HepG2 (cell line): ENCODE data around the gene MARK2. TPM values are rescaled to one million over a fixed set of nuclear protein-coding genes. Genes with fewer than 3 reads are reported as not detected.
A peak's percentile ranks its signal among the peaks of the same experiment; 100 is the strongest.

ENCODE experiments used
- ATF1 ChIP-seq: IDR thresholded peaks from 2 replicates; pipeline ENCODE4 v1.6.1; 2016; ENCODE audit warnings: mild to moderate bottlenecking, control low read depth
- DNMT1 ChIP-seq: sonication (generic); formaldehyde crosslinking; IDR thresholded peaks from 2 replicates; pipeline ENCODE4 v1.5.1; 2020; ENCODE audit warnings: mild to moderate bottlenecking, missing genetic modification reagents
- EEA1 ChIP-seq: sonication (generic); formaldehyde crosslinking; IDR thresholded peaks from 2 replicates; pipeline ENCODE4 v1.5.1; 2020; ENCODE audit warnings: mild to moderate bottlenecking, missing genetic modification reagents, borderline replicate concordance
- FOXK1 ChIP-seq: sonication (generic); formaldehyde crosslinking; IDR thresholded peaks from 2 replicates; pipeline ENCODE4 v1.4.0; 2020; ENCODE audit warnings: low read depth, missing genetic modification reagents, borderline replicate concordance
- HNF4G ChIP-seq, 2 experiments: sonication (generic) in 1 of 2; formaldehyde crosslinking in 1 of 2; IDR thresholded peaks; 2 replicates each; pipeline versions ENCODE4 v1.4.0 to v1.6.1; 2011 to 2020; ENCODE audit warnings: borderline replicate concordance in 2 of 2, low read depth in 2 of 2, mild to moderate bottlenecking in 2 of 2, low read length in 1 of 2, missing genetic modification reagents in 1 of 2, moderate library complexity in 1 of 2
- HNRNPLL ChIP-seq: fragments of 200-400 bp; formaldehyde crosslinking; IDR thresholded peaks from 2 replicates; pipeline ENCODE4 v1.6.1; 2017; ENCODE audit warnings: mild to moderate bottlenecking, low read depth, low read length; ENCODE audit not compliant: poor library complexity, severe bottlenecking
- MXI1 ChIP-seq: IDR thresholded peaks from 3 replicates; pipeline ENCODE4 v1.6.1; 2012; ENCODE audit warnings: low read depth, low read length, inconsistent platforms, borderline replicate concordance
- SMYD3 ChIP-seq: sonication (generic); formaldehyde crosslinking; IDR thresholded peaks from 2 replicates; pipeline ENCODE4 v1.8.1; 2023; ENCODE audit warnings: mild to moderate bottlenecking, missing genetic modification reagents
- STAG1 ChIP-seq: sonication (generic); formaldehyde crosslinking; IDR thresholded peaks from 2 replicates; pipeline ENCODE4 v1.4.0; 2020; ENCODE audit warnings: missing genetic modification reagents
- THAP11 ChIP-seq: IDR thresholded peaks from 2 replicates; pipeline ENCODE4 v1.6.1; 2016; ENCODE audit warnings: missing biosample characterization, missing genetic modification reagents
- ZFP41 ChIP-seq: sonication (generic); formaldehyde crosslinking; IDR thresholded peaks from 2 replicates; pipeline ENCODE4 v1.4.0; 2020; ENCODE audit warnings: mild to moderate bottlenecking, missing genetic modification reagents, borderline replicate concordance
- ZFP62 ChIP-seq: sonication (generic); formaldehyde crosslinking; IDR thresholded peaks from 2 replicates; pipeline ENCODE4 v1.4.0; 2020; ENCODE audit warnings: missing genetic modification reagents
- ZKSCAN5 ChIP-seq: sonication (generic); formaldehyde crosslinking; IDR thresholded peaks from 2 replicates; pipeline ENCODE4 v1.5.1; 2020; ENCODE audit warnings: mild to moderate bottlenecking, missing genetic modification reagents
- ZNF282 ChIP-seq: fragments of 450-650 bp; IDR thresholded peaks from 2 replicates; pipeline ENCODE4 v1.6.1; 2018; ENCODE audit not compliant: partially characterized antibody
- ZNF292 ChIP-seq: sonication (generic); formaldehyde crosslinking; IDR thresholded peaks from 2 replicates; pipeline ENCODE4 v1.8.1; 2022; ENCODE audit warnings: mild to moderate bottlenecking, low read depth, missing genetic modification reagents, borderline replicate concordance
- ZNF441 ChIP-seq: sonication (generic); formaldehyde crosslinking; IDR thresholded peaks from 2 replicates; pipeline ENCODE4 v1.7.0; 2021; ENCODE audit warnings: missing genetic modification reagents, borderline replicate concordance
- ZNF724P ChIP-seq: sonication (generic); formaldehyde crosslinking; IDR thresholded peaks from 2 replicates; pipeline ENCODE4 v1.8.0; 2022; ENCODE audit warnings: missing genetic modification reagents, borderline replicate concordance
- ZNF766 ChIP-seq: sonication (generic); formaldehyde crosslinking; IDR thresholded peaks from 2 replicates; pipeline ENCODE4 v1.5.0; 2020; ENCODE audit warnings: missing genetic modification reagents, borderline replicate concordance
- polyA plus RNA-seq, 8 experiments: library from polyadenylated mRNA; depleted of rRNA in 3 of 8; stranded (reverse) in 7 of 8; unstranded in 1 of 8; fragments of >200 nt; fragmentation: Illumina TruSeq in 4 of 8; extraction: Trizol in 4 of 8; gene quantifications; 2 replicates each; pipeline versions ENCODE4 v1.2.1 to v1.2.3, GENCODE V29; 2011 to 2016; ENCODE audit warnings: low read depth in 4 of 8, missing spikeins in 1 of 8, mixed read lengths in 1 of 8; ENCODE audit not compliant: insufficient read depth in 1 of 8
- total RNA-seq, 5 experiments: library from RNA; depleted of rRNA; stranded (reverse); fragments of >200 nt; fragmentation: Illumina TruSeq; extraction: Trizol; gene quantifications; 2 replicates each; pipeline ENCODE4 v1.2.3, GENCODE V29; 2016; ENCODE audit warnings: low read depth in 1 of 5
- TF ChIP-seq, protein P1 (sequence below), 2 experiments: fragments of 450-650 bp in 1 of 2; sonication (generic) in 1 of 2; formaldehyde crosslinking; IDR thresholded peaks; 2 replicates each; pipeline versions ENCODE4 v1.5.0 to v1.8.0; 2020 to 2022; ENCODE audit warnings: mild to moderate bottlenecking in 1 of 2, missing genetic modification reagents in 1 of 2
- TF ChIP-seq, protein P2 (sequence below): sonication (generic); formaldehyde crosslinking; IDR thresholded peaks from 2 replicates; pipeline ENCODE4 v1.4.0; 2020; ENCODE audit warnings: mild to moderate bottlenecking, missing genetic modification reagents
- TF ChIP-seq, protein P3 (sequence below): sonication (generic); formaldehyde crosslinking; IDR thresholded peaks from 2 replicates; pipeline ENCODE4 v1.9.0; 2021; ENCODE audit warnings: missing genetic modification reagents, mild to moderate bottlenecking, borderline replicate concordance
- TF ChIP-seq, protein P4 (sequence below): sonication (generic); formaldehyde crosslinking; IDR thresholded peaks from 2 replicates; pipeline ENCODE4 v1.5.0; 2020; ENCODE audit warnings: missing genetic modification reagents
- TF ChIP-seq, protein P5 (sequence below): IDR thresholded peaks from 2 replicates; pipeline ENCODE4 v1.6.1; 2016; ENCODE audit warnings: low read depth

The MARK2 gene
- total and polyA plus RNA-seq, 2 of the 13 experiments (the other 11 are each of a cell fraction or from before 2014, with no cell fraction given), result 13.5 to 13.9 TPM

DNA sequence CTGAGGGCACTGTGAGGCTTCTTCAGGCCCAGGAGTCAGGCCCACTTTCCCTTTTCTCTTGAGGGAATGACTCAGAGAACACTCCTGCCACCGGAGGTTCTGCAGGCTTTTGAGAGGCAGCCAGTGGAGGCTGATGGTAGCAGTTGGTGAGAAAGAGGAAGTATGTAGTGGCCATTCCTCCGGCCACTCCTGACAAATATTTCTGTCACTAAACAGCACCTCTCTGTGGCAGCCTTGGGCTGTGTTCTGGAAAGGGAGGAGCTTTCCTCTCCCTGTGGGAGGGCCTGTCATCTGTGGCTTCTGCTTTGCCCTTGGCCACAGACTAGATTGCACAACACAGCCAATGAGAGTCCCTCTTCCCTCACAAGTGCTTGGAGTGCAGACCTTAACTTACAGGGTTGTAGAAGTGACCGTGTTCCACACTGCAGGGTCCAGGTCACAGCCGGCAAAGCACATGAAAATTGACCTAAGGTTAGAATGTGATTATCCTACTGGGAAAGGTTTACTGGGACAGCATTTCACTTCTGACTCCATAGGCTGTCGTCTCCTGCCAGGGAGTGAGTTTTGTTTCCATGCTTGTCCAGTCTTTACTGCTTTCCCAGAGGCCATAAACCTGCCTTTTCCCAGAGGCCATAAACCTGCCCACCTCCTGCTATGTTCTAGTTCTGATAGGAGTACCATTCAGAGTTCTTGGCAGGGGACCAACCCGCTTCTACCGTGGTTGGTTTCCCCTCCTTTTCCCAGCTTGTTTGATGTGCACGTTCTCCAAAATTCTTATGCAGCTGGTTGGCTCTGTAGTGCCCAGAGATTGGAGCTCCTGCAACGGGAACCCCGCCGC lies 33.3 kb downstream of the MARK2 start (continued):
- TF ChIP-seq HNRNPLL (no peak), ZNF282 (no peak), ZNF724P (no peak), ZFP41 (no peak), EEA1 (CRISPR knock-in tag) (no peak), STAG1 (CRISPR knock-in tag) (peak; percentile 83), FOXK1 (CRISPR knock-in tag) (peak; percentile 61; the same call in 1 of the 2 replicates), MXI1 (peak; percentile 85; the same call in 1 of the 3 replicates), ZNF766 (CRISPR knock-in tag) (no peak), ZKSCAN5 (no peak), ZNF441 (CRISPR knock-in tag) (no peak; the same call in 1 of the 2 replicates), ZFP62 (CRISPR knock-in tag) (no peak), ZNF292 (peak; percentile 68; the same call in 1 of the 2 replicates), SMYD3 (CRISPR knock-in tag) (no peak), HNF4G (IDR thresholded peaks at IDR 0.05; ENCODE audit: borderline replicate concordance, low read depth, low read length) (peak; percentile 26; the same call in 1 of the 2 replicates), HNF4G (CRISPR knock-in tag; IDR thresholded peaks at IDR 0.05; ENCODE audit: borderline replicate concordance, low read depth) (no peak), THAP11 (CRISPR knock-in tag) (peak; percentile 66), ATF1 (CRISPR knock-in tag) (no peak), DNMT1 (CRISPR knock-in tag) (no peak)
- TF ChIP-seq, protein P1, sequence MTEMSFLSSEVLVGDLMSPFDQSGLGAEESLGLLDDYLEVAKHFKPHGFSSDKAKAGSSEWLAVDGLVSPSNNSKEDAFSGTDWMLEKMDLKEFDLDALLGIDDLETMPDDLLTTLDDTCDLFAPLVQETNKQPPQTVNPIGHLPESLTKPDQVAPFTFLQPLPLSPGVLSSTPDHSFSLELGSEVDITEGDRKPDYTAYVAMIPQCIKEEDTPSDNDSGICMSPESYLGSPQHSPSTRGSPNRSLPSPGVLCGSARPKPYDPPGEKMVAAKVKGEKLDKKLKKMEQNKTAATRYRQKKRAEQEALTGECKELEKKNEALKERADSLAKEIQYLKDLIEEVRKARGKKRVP (CRISPR knock-in tag; IDR thresholded peaks at IDR 0.05), result no peak
- TF ChIP-seq, protein P2, sequence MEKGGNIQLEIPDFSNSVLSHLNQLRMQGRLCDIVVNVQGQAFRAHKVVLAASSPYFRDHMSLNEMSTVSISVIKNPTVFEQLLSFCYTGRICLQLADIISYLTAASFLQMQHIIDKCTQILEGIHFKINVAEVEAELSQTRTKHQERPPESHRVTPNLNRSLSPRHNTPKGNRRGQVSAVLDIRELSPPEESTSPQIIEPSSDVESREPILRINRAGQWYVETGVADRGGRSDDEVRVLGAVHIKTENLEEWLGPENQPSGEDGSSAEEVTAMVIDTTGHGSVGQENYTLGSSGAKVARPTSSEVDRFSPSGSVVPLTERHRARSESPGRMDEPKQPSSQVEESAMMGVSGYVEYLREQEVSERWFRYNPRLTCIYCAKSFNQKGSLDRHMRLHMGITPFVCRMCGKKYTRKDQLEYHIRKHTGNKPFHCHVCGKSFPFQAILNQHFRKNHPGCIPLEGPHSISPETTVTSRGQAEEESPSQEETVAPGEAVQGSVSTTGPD (CRISPR knock-in tag), result no peak
- TF ChIP-seq, protein P3, sequence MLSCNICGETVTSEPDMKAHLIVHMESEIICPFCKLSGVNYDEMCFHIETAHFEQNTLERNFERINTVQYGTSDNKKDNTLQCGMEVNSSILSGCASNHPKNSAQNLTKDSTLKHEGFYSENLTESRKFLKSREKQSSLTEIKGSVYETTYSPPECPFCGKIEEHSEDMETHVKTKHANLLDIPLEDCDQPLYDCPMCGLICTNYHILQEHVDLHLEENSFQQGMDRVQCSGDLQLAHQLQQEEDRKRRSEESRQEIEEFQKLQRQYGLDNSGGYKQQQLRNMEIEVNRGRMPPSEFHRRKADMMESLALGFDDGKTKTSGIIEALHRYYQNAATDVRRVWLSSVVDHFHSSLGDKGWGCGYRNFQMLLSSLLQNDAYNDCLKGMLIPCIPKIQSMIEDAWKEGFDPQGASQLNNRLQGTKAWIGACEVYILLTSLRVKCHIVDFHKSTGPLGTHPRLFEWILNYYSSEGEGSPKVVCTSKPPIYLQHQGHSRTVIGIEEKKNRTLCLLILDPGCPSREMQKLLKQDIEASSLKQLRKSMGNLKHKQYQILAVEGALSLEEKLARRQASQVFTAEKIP (CRISPR knock-in tag), result no peak
- TF ChIP-seq, protein P4, sequence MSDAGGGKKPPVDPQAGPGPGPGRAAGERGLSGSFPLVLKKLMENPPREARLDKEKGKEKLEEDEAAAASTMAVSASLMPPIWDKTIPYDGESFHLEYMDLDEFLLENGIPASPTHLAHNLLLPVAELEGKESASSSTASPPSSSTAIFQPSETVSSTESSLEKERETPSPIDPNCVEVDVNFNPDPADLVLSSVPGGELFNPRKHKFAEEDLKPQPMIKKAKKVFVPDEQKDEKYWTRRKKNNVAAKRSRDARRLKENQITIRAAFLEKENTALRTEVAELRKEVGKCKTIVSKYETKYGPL (CRISPR knock-in tag), result no peak
- TF ChIP-seq, protein P5, sequence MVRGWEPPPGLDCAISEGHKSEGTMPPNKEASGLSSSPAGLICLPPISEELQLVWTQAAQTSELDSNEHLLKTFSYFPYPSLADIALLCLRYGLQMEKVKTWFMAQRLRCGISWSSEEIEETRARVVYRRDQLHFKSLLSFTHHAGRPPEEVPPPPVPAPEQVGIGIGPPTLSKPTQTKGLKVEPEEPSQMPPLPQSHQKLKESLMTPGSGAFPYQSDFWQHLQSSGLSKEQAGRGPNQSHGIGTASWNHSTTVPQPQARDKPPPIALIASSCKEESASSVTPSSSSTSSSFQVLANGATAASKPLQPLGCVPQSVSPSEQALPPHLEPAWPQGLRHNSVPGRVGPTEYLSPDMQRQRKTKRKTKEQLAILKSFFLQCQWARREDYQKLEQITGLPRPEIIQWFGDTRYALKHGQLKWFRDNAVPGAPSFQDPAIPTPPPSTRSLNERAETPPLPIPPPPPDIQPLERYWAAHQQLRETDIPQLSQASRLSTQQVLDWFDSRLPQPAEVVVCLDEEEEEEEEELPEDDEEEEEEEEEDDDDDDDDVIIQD (CRISPR knock-in tag), result peak; percentile 65; the same call in 1 of the 2 replicates
